HCT116 (cell line): ENCODE measurements around the gene MAP10. TPM values are rescaled to one million over a fixed set of nuclear protein-coding genes. Genes with fewer than 3 reads are reported as not detected.

ENCODE experiments used
- ATAC-seq: fragments of 200-7000 bp; cut with Tn5 transposase; 2 replicates; pipeline ENCODE4 v1.9.1; 2020; ENCODE audit warnings: mild to moderate bottlenecking, moderate library complexity
- BruUV-seq: library from RNA; stranded (reverse); fragments of 400-500 nt; replicated peaks from 2 replicates; lab custom pipeline; 2021; lab: Mats Ljungman, UMichigan
- CTCF ChIA-PET: fragments of 300-600 bp; sonication (Branson Sonifier 250); formaldehyde crosslinking; loops from one replicate; lab custom pipeline; 2021; ENCODE audit warnings: antibody characterized with exemption; lab: Charles Lee
- POLR2A ChIA-PET: fragments of 300-600, 350-600 bp; sonication (Branson Sonifier 250); formaldehyde crosslinking; loops from one replicate; lab custom pipeline; 2021; ENCODE audit warnings: antibody characterized with exemption; lab: Charles Lee
- RAD21 ChIA-PET, 2 experiments: fragments of 300-600 bp; sonication (Branson Sonifier 250); formaldehyde crosslinking; loops; one replicate each; lab custom pipeline; 2023; ENCODE audit warnings: low total read pairs in 2 of 2; ENCODE audit not compliant: uncharacterized antibody in 2 of 2, unreplicated experiment in 2 of 2, low non-redundant PET in 1 of 2; lab: Charles Lee
- DNase-seq: peaks from one replicate; pipeline ENCODE4 v3.0.0-alpha.2; 2010; ENCODE audit warnings: low read depth, low spot score
- H2AFZ ChIP-seq: fragments of 200-600 bp; shearing (Covaris generic), sonication (generic); 2 replicates; pipeline ENCODE4 v1.6.1; 2017; ENCODE audit warnings: low read depth, mixed run types, mixed read lengths, antibody characterized with exemption, low read length; ENCODE audit not compliant: poor library complexity, severe bottlenecking
- H3K27ac ChIP-seq: 2 replicates; pipeline ENCODE4 v1.5.1; 2012; ENCODE audit warnings: low read depth, low read length
- H3K27me3 ChIP-seq: fragments of 200-600 bp; sonication (generic); 2 replicates; pipeline ENCODE4 v1.6.1; 2016; ENCODE audit warnings: mixed run types, low read length, mixed read lengths; ENCODE audit not compliant: insufficient read depth
- H3K36me3 ChIP-seq, 2 experiments: fragments of 200-500 bp in 1 of 2; fragments of 200-600 bp in 1 of 2; sonication (Bioruptor generic) in 1 of 2; sonication (generic) in 1 of 2; 2 replicates each; pipeline versions ENCODE4 v1.5.1 to v1.6.1; 2014 to 2016; ENCODE audit warnings: low read length in 2 of 2, inconsistent platforms in 1 of 2, mixed read lengths in 1 of 2, mixed run types in 1 of 2; ENCODE audit not compliant: insufficient read depth in 2 of 2, control insufficient read depth in 1 of 2
- H3K4me1 ChIP-seq, 2 experiments: fragments of 200-600 bp in 1 of 2; sonication (generic) in 1 of 2; 2 replicates each; pipeline versions ENCODE4 v1.5.1 to v1.6.1; 2012 to 2017; ENCODE audit warnings: low read length in 2 of 2, inconsistent platforms in 1 of 2, mild to moderate bottlenecking in 1 of 2, mixed read lengths in 1 of 2, mixed run types in 1 of 2, moderate library complexity in 1 of 2; ENCODE audit not compliant: insufficient read depth in 2 of 2, control insufficient read depth in 1 of 2
- H3K4me2 ChIP-seq: fragments of 200-600 bp; sonication (generic); 2 replicates; pipeline ENCODE4 v1.6.1; 2017; ENCODE audit warnings: mixed run types, low read length, mixed read lengths
- H3K4me3 ChIP-seq, 2 experiments: fragments of 200-600 bp in 1 of 2; sonication (generic) in 1 of 2; replicated peaks in 1 of 2; 2 replicates each; pipeline ENCODE4 v1.5.1; 2011 to 2016; ENCODE audit warnings: low read length in 2 of 2, control low read depth in 1 of 2, low read depth in 1 of 2, mild to moderate bottlenecking in 1 of 2, mixed read lengths in 1 of 2, mixed run types in 1 of 2
- H3K79me2 ChIP-seq: fragments of 200-600 bp; sonication (generic); 2 replicates; pipeline ENCODE4 v1.6.1; 2017; ENCODE audit warnings: mild to moderate bottlenecking, mixed run types, low read length, moderate library complexity, mixed read lengths; ENCODE audit not compliant: insufficient read depth
- H3K9ac ChIP-seq: fragments of 200-600 bp; sonication (generic); 2 replicates; pipeline ENCODE4 v1.6.1; 2016; ENCODE audit warnings: low read length, mixed read lengths
- H3K9me2 ChIP-seq: fragments of 200-600 bp; sonication (generic), shearing (Covaris generic); 2 replicates; pipeline ENCODE4 v1.6.1; 2017; ENCODE audit warnings: mixed run types, mild to moderate bottlenecking, moderate library complexity; ENCODE audit not compliant: insufficient read depth
- H3K9me3 ChIP-seq, 2 experiments: fragments of 200-500 bp in 1 of 2; fragments of 200-600 bp in 1 of 2; sonication (Bioruptor generic) in 1 of 2; sonication (generic) in 1 of 2; 2 replicates each; pipeline ENCODE4 v1.6.1; 2014 to 2017; ENCODE audit warnings: low read length in 2 of 2, mixed read lengths in 2 of 2, inconsistent platforms in 1 of 2, low read depth in 1 of 2, mild to moderate bottlenecking in 1 of 2, mixed run types in 1 of 2, moderate library complexity in 1 of 2; ENCODE audit not compliant: control insufficient read depth in 1 of 2, insufficient read depth in 1 of 2
- H4K20me1 ChIP-seq: fragments of 200-600 bp; sonication (generic), shearing (Covaris generic); 2 replicates; pipeline ENCODE4 v1.6.1; 2017; ENCODE audit warnings: mixed run types, mild to moderate bottlenecking, moderate library complexity; ENCODE audit not compliant: insufficient read depth
- EGR1 ChIP-seq: IDR thresholded peaks from 2 replicates; pipeline ENCODE4 v1.6.1; 2012; ENCODE audit warnings: low read depth
- ELF1 ChIP-seq: IDR thresholded peaks from 2 replicates; pipeline ENCODE4 v1.6.1; 2012; ENCODE audit warnings: low read depth, borderline replicate concordance
- EZH2 ChIP-seq: fragments of 200-600 bp; sonication (generic); IDR thresholded peaks from 2 replicates; pipeline ENCODE4 v1.6.1; 2017; ENCODE audit warnings: antibody characterized with exemption, mixed run types
- EZH2phosphoT487 ChIP-seq: fragments of 200-600 bp; IDR thresholded peaks from 2 replicates; pipeline ENCODE4 v1.6.1; 2018; ENCODE audit warnings: antibody characterized with exemption, borderline replicate concordance
- JUND ChIP-seq: IDR thresholded peaks from 2 replicates; pipeline ENCODE4 v1.6.1; 2012
- POLR2A ChIP-seq: IDR thresholded peaks from 2 replicates; pipeline ENCODE4 v1.7.0; 2011; ENCODE audit warnings: borderline replicate concordance; ENCODE audit not compliant: insufficient read depth, insufficient read length; ENCODE audit errors: extremely low read depth
- POLR2AphosphoS5 ChIP-seq: IDR thresholded peaks from 2 replicates; pipeline ENCODE4 v1.6.1; 2011; ENCODE audit warnings: mild to moderate bottlenecking, low read depth, low read length, moderate library complexity
- RAD21 ChIP-seq: IDR thresholded peaks from 2 replicates; pipeline ENCODE4 v1.6.1; 2012; ENCODE audit warnings: low read depth, mild to moderate bottlenecking
- SIN3A ChIP-seq: IDR thresholded peaks from 2 replicates; pipeline ENCODE4 v1.6.1; 2012; ENCODE audit warnings: low read depth
- SP1 ChIP-seq: IDR thresholded peaks from 2 replicates; pipeline ENCODE4 v1.6.1; 2012; ENCODE audit warnings: low read depth
- SRF ChIP-seq: IDR thresholded peaks from 2 replicates; pipeline ENCODE4 v1.6.1; 2012; ENCODE audit warnings: low read depth
- TCF7L2 ChIP-seq: IDR thresholded peaks from 2 replicates; pipeline ENCODE4 v1.7.0; 2011; ENCODE audit warnings: borderline replicate concordance, inconsistent platforms; ENCODE audit not compliant: insufficient read depth, insufficient read length; ENCODE audit errors: extremely low read depth
- YY1 ChIP-seq: IDR thresholded peaks from 2 replicates; pipeline ENCODE4 v1.6.1; 2011; ENCODE audit warnings: low read length, low read depth, moderate library complexity, mild to moderate bottlenecking; ENCODE audit not compliant: insufficient replicate concordance; ENCODE audit errors: extremely low read depth
- ZFX ChIP-seq: fragments of 450-650 bp; IDR thresholded peaks from 2 replicates; pipeline ENCODE4 v1.6.1; 2017
- ZNF274 ChIP-seq: fragments of 200-500 bp; sonication (Bioruptor generic); IDR thresholded peaks from 2 replicates; pipeline ENCODE4 v1.6.1; 2014; ENCODE audit warnings: mild to moderate bottlenecking, low read depth, low read length, inconsistent platforms
- intact Hi-C: fragments of 100-400 bp; cut with micrococcal nuclease; formaldehyde crosslinking; loops from 2 replicates; pipeline ENCODE4 v1.10.0; 2022
- total RNA-seq: library from RNA; stranded (reverse); gene quantifications from one replicate; pipeline ENCODE4 v1.2.1, GENCODE V29; 2021; ENCODE audit not compliant: unreplicated experiment
- TF ChIP-seq, protein P1 (sequence below): IDR thresholded peaks from 2 replicates; pipeline ENCODE4 v1.6.1; 2012
- TF ChIP-seq, protein P2 (sequence below), 3 experiments: fragments of 200-600 bp in 1 of 3; sonication (generic) in 1 of 3; IDR thresholded peaks in 2 of 3; conservative IDR thresholded peaks in 1 of 3; 2 replicates each; pipeline ENCODE4 v1.5.1; 2012 to 2017; ENCODE audit warnings: low read depth in 2 of 3, low read length in 2 of 3, antibody characterized with exemption in 1 of 3, borderline replicate concordance in 1 of 3, control low read depth in 1 of 3, mild to moderate bottlenecking in 1 of 3, mixed read lengths in 1 of 3, mixed run types in 1 of 3, moderate library complexity in 1 of 3; ENCODE audit not compliant: insufficient read depth in 1 of 3
- TF ChIP-seq, protein P3 (sequence below): IDR thresholded peaks from 2 replicates; pipeline ENCODE4 v1.6.1; 2012; ENCODE audit warnings: low read depth

MAP10 gene
- total RNA-seq, 1 experiment from 2014 or later = not detected

- TF ChIP-seq YY1 (no peak), ZNF274 (no peak), JUND (no peak), ZFX (no peak), EZH2 (no peak), TCF7L2 (no peak), ELF1 (no peak), POLR2AphosphoS5 (no peak), EZH2phosphoT487 (no peak)
- TF ChIP-seq, protein P1, sequence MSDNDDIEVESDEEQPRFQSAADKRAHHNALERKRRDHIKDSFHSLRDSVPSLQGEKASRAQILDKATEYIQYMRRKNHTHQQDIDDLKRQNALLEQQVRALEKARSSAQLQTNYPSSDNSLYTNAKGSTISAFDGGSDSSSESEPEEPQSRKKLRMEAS = no peak
- TF ChIP-seq, protein P2, sequence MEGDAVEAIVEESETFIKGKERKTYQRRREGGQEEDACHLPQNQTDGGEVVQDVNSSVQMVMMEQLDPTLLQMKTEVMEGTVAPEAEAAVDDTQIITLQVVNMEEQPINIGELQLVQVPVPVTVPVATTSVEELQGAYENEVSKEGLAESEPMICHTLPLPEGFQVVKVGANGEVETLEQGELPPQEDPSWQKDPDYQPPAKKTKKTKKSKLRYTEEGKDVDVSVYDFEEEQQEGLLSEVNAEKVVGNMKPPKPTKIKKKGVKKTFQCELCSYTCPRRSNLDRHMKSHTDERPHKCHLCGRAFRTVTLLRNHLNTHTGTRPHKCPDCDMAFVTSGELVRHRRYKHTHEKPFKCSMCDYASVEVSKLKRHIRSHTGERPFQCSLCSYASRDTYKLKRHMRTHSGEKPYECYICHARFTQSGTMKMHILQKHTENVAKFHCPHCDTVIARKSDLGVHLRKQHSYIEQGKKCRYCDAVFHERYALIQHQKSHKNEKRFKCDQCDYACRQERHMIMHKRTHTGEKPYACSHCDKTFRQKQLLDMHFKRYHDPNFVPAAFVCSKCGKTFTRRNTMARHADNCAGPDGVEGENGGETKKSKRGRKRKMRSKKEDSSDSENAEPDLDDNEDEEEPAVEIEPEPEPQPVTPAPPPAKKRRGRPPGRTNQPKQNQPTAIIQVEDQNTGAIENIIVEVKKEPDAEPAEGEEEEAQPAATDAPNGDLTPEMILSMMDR (IDR thresholded peaks at IDR 0.05 in 2 of 3, conservative IDR thresholded peaks at IDR 0.05 in 1 of 3; ENCODE audit: borderline replicate concordance in 1 of 3, insufficient read depth in 1 of 3, low read depth in 2 of 3, low read length in 2 of 3) = no peak
Measured at GRCh38 chr1:232798920-232799319, 6.3 kb upstream of the MAP10 start (continued).

DNA sequence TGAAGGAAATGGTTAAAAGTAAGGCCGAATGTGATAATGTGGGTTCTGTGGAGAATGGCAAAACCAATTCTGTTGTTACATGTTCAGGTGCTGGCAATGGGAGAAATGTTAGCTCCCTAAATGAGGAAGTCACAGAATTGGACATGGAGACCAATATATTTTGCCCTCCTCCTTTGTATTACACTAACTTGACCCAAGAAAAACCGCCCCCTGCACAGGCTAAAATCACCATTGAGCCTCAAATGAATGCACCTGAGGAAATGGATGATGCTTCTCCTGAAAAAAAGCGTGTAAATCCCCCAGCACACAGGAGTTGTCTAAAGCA, 932 bp downstream of the MAP10 start:
- H3K27ac ChIP-seq = no peak overlapping the region
- CTCF ChIA-PET = no interaction called here

More for the DNA sequence above, 932 bp downstream of the MAP10 start:
- RAD21 ChIA-PET = no interaction called here
- H3K79me2 ChIP-seq = no peaks in the 10 kb centered on the region
- H3K36me3 ChIP-seq = no peaks in the 10 kb centered on the region
- H3K4me3 ChIP-seq = no peak overlapping the region
- ATAC-seq (no peak), DNase-seq (no peak)
- no peaks in the 10 kb centered on the region for H3K27me3 ChIP-seq
- H3K4me1 ChIP-seq = no peaks in the 10 kb centered on the region
- no peak overlapping the region for H3K4me2 ChIP-seq
- no peaks in the 10 kb centered on the region for H4K20me1 ChIP-seq
- H3K9me3 ChIP-seq = no peaks in the 10 kb centered on the region
- no peak overlapping the region for H2AFZ ChIP-seq
- BruUV-seq = no TSS peak
- H3K9me2 ChIP-seq = no peaks in the 10 kb centered on the region
- intact Hi-C loops = no loop called here
- POLR2A ChIA-PET = no interaction called here
- no peak for TF ChIP-seq SRF
- no peak for TF ChIP-seq RAD21
- TF ChIP-seq TCF7L2 = no peak
- TF ChIP-seq POLR2A = no peak
- TF ChIP-seq EGR1 = no peak
- TF ChIP-seq JUND = no peak
- TF ChIP-seq, protein P3, sequence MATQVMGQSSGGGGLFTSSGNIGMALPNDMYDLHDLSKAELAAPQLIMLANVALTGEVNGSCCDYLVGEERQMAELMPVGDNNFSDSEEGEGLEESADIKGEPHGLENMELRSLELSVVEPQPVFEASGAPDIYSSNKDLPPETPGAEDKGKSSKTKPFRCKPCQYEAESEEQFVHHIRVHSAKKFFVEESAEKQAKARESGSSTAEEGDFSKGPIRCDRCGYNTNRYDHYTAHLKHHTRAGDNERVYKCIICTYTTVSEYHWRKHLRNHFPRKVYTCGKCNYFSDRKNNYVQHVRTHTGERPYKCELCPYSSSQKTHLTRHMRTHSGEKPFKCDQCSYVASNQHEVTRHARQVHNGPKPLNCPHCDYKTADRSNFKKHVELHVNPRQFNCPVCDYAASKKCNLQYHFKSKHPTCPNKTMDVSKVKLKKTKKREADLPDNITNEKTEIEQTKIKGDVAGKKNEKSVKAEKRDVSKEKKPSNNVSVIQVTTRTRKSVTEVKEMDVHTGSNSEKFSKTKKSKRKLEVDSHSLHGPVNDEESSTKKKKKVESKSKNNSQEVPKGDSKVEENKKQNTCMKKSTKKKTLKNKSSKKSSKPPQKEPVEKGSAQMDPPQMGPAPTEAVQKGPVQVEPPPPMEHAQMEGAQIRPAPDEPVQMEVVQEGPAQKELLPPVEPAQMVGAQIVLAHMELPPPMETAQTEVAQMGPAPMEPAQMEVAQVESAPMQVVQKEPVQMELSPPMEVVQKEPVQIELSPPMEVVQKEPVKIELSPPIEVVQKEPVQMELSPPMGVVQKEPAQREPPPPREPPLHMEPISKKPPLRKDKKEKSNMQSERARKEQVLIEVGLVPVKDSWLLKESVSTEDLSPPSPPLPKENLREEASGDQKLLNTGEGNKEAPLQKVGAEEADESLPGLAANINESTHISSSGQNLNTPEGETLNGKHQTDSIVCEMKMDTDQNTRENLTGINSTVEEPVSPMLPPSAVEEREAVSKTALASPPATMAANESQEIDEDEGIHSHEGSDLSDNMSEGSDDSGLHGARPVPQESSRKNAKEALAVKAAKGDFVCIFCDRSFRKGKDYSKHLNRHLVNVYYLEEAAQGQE = no peak
- no peak for TF ChIP-seq ELF1
- TF ChIP-seq SP1 = no peak
- TF ChIP-seq SIN3A = no peak
- TF ChIP-seq YY1 = no peak
- no peak for TF ChIP-seq EZH2
- no peak for TF ChIP-seq ZNF274
- TF ChIP-seq, protein P2 (IDR thresholded peaks at IDR 0.05 in 2 of 3, conservative IDR thresholded peaks at IDR 0.05 in 1 of 3; ENCODE audit: borderline replicate concordance in 1 of 3, insufficient read depth in 1 of 3, low read depth in 2 of 3, low read length in 2 of 3) = no peak
- H3K9ac ChIP-seq = no peak overlapping the region
